Measurements from ENCODE around the gene NFE2L2.

Gene NFE2L2

DNA sequence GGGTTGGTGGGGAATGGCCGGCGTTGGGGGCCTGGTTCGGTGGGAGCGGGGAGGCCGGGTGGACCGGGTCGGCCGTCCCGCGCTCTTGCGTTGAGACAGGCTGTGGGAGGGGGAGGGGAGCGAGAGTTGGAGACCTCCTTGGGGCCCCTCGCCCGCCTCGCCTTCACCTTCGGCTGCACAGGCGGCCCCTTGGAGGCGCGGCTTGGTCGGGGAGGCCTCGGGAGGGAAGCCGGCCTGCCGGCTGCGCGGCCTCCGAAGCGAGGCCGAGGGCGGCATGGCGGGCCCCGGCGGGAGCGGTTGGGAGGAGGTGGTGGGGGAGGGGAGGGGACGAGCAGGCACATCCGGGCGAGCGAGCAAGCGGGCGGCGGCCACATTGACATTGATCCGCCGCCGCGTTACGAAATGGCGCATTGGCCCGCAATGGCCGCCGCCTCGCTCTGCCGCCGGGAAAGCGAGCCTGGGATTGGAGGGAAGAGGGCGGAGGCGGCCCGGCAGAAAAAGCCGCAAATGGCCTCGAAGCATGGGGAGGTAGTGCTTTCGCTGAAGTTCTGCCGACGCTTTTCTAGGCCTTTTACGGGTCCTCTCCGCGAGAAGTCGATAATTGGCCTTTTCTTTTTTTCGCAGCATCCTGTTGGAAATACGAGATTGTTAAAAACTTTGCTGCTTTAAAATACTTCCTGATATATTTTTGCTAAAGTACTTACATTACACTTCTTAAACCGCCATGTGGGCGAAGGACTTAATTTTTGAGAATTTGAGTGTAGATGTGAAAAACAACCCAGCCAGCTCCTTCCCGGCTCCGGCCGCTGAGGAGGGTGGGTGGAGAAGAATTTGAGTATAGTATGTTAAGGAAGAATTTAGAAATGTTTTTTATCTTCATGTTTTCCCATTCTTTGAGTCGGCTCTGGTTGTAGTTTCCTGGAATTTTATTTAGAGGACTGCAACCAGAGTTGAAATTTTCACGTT is 51.4 kb downstream of the NFE2L2 start:
- H3K4me3 ChIP-seq (ENCODE audit: low read depth, low read length) = peak overlapping the region; percentile 86
- TF ChIP-seq, protein P1, sequence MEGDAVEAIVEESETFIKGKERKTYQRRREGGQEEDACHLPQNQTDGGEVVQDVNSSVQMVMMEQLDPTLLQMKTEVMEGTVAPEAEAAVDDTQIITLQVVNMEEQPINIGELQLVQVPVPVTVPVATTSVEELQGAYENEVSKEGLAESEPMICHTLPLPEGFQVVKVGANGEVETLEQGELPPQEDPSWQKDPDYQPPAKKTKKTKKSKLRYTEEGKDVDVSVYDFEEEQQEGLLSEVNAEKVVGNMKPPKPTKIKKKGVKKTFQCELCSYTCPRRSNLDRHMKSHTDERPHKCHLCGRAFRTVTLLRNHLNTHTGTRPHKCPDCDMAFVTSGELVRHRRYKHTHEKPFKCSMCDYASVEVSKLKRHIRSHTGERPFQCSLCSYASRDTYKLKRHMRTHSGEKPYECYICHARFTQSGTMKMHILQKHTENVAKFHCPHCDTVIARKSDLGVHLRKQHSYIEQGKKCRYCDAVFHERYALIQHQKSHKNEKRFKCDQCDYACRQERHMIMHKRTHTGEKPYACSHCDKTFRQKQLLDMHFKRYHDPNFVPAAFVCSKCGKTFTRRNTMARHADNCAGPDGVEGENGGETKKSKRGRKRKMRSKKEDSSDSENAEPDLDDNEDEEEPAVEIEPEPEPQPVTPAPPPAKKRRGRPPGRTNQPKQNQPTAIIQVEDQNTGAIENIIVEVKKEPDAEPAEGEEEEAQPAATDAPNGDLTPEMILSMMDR (conservative IDR thresholded peaks at IDR 0.05; ENCODE audit: low read depth, low read length) = no peak
- peak; percentile 94 for DNase-seq (ENCODE audit: low read depth)

DNA sequence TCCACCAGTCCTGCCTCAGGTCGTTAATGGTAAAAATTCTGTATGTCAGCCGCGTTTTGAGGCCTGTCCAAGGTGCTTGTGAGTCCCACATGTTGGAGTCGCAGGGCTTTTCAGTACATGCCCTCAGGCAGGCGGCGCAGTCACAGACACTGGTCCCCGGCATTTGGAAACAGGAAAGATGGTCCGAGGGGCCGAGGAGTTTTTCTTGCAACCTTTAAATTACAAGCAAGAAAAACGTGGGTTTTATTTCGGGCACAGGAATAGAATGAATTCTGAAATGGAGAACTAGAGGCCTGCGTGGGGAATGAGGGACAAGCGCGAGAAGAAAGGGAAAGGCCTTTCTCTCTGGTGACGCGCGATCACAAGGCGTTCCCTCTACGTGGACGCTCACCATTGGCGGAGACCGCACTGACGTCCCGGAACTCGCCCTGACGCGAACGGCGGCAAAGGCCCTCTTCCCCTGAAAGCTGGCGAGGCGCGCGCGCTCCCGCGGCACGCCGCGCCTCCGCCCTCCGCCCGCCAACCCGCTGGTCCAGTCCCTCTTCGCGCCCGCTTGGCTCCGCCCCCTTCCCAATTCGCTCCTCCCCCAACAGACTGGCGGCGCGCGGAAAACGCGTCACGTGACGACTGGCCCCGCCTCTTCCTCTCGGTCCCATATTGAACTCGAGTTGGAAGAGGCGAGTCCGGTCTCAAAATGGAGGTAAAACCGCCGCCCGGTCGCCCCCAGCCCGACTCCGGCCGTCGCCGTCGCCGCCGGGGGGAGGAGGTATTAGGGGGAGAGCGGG is 52.2 kb downstream of the NFE2L2 start, which contains the start of gene HNRNPA3:
HNRNPA3 (plus strand) TSS at position 689 of the 785 bp plus-strand sequence; CDS start at position 695, 6 bp downstream.
- DNase-seq (ENCODE audit: low read depth) = peak; percentile 99
- TF ChIP-seq, protein P1 (conservative IDR thresholded peaks at IDR 0.05; ENCODE audit: low read depth, low read length) = peak; percentile 41
- H3K4me3 ChIP-seq (ENCODE audit: low read depth, low read length) = peak within 1 kb of the TSS; percentile 86

- TF ChIP-seq, protein P1 (conservative IDR thresholded peaks at IDR 0.05; ENCODE audit: low read depth, low read length) = no peak
- DNase-seq (ENCODE audit: low read depth) = no peak
- H3K4me3 ChIP-seq (ENCODE audit: low read depth, low read length) = peak overlapping the region; percentile 71
Observed at GRCh38 chr2:177211576-177212105, 52.9 kb downstream of the NFE2L2 start.

DNA sequence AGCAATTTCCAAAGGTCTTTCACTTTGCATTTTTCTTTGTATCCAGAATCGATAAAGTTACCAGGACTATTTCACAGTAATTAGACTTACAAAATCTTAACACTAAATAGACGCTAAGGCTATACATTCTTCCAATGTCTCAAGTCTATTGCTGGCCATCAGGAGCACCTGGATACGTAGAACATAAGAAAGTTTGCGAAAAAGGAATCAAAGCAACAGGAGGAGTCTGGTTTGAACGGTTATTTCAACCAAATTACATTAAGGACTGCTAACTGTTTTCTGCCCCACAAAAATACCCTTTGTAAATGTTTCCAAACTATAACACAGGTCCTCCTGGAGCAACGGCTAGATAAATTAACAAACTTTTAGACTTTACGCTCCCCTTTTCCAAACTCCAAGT is 53.4 kb downstream of the NFE2L2 start:
- DNase-seq (ENCODE audit: low read depth) = no peak
- H3K4me3 ChIP-seq (ENCODE audit: low read depth, low read length) = peak overlapping the region; percentile 71
- TF ChIP-seq, protein P1 (conservative IDR thresholded peaks at IDR 0.05; ENCODE audit: low read depth, low read length) = no peak

DNA sequence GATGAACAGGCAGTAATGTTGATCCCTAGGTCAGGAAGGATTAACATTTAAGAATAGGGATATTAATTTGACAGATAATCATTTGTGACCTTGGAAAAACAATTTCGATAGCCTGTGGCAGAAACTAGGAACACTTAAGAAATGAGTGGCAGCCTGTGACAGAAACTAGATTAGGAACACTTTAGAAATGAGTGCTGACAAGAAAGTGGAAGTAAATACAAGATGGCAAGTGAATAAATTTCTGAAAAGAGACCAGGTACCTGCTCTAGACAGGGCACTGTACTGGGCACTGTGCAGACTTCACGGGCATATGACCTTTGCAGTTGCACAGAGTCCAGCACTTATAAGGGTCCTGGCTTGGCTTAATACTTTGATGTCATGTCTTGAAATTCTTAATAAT is 57.4 kb downstream of the NFE2L2 start:
- TF ChIP-seq, protein P1 (conservative IDR thresholded peaks at IDR 0.05; ENCODE audit: low read depth, low read length) = no peak
- no peak overlapping the region for H3K4me3 ChIP-seq (ENCODE audit: low read depth, low read length)
- no peak for DNase-seq (ENCODE audit: low read depth)

- TF ChIP-seq, protein P1 (conservative IDR thresholded peaks at IDR 0.05; ENCODE audit: low read depth, low read length) = no peak
- no peak overlapping the region for H3K4me3 ChIP-seq (ENCODE audit: low read depth, low read length)
- no peak for DNase-seq (ENCODE audit: low read depth)
Observed at GRCh38 chr2:177204417-177204816, 60.1 kb downstream of the NFE2L2 start.

Measured in choroid plexus epithelial cell (primary cell).